Astrocyte (in vitro differentiated cells and primary cell): ENCODE data around the gene ARID5B. TPM values are rescaled to one million over a fixed set of nuclear protein-coding genes. Genes with fewer than 3 reads are reported as not detected.

Experiments used
- DNase-seq: peaks from one replicate; pipeline ENCODE4 v3.0.0-alpha.2; 2010; ENCODE audit warnings: low read depth
- FAIRE-seq: peaks from 2 replicates; lab custom pipeline; 2011; peaks lifted over from hg19 to GRCh38; lab: Jason Lieb, UNC
- H2AFZ ChIP-seq: 2 replicates; pipeline ENCODE4 v1.6.0; 2012; ENCODE audit warnings: low read depth, low read length, inconsistent platforms
- H3K27ac ChIP-seq: 2 replicates; pipeline ENCODE4 v1.5.1; 2011; ENCODE audit warnings: low read depth, low read length, inconsistent platforms
- H3K27me3 ChIP-seq: 2 replicates; pipeline ENCODE4 v1.6.0; 2011; ENCODE audit warnings: low read length, inconsistent platforms; ENCODE audit not compliant: insufficient read depth
- H3K36me3 ChIP-seq: 2 replicates; pipeline ENCODE4 v1.5.1; 2011; ENCODE audit warnings: low read length, inconsistent platforms; ENCODE audit not compliant: insufficient read depth
- H3K4me1 ChIP-seq: 2 replicates; pipeline ENCODE4 v1.5.1; 2011; ENCODE audit warnings: low read length, inconsistent platforms; ENCODE audit not compliant: insufficient read depth
- H3K4me2 ChIP-seq: 2 replicates; pipeline ENCODE4 v1.6.0; 2012; ENCODE audit warnings: low read length, inconsistent platforms
- H3K4me3 ChIP-seq: 2 replicates; pipeline ENCODE4 v1.5.1; 2011; ENCODE audit warnings: low read depth, mild to moderate bottlenecking, low read length, inconsistent platforms; ENCODE audit not compliant: insufficient read depth
- H3K79me2 ChIP-seq: 2 replicates; pipeline ENCODE4 v1.6.0; 2012; ENCODE audit warnings: mild to moderate bottlenecking, low read length, inconsistent platforms; ENCODE audit not compliant: insufficient read depth
- H3K9ac ChIP-seq: 2 replicates; pipeline ENCODE4 v1.6.0; 2012; ENCODE audit warnings: mild to moderate bottlenecking, low read length, inconsistent platforms
- H3K9me3 ChIP-seq: 2 replicates; pipeline ENCODE4 v1.5.1; 2012; ENCODE audit warnings: low read depth, mild to moderate bottlenecking, low read length, inconsistent platforms; ENCODE audit not compliant: insufficient read depth
- H4K20me1 ChIP-seq: 2 replicates; pipeline ENCODE4 v1.6.0; 2012; ENCODE audit warnings: low read length, inconsistent platforms; ENCODE audit not compliant: insufficient read depth
- H3K27ac Mint-ChIP-seq: one replicate; pipeline ENCODE4 v1.8.0; 2021; ENCODE audit warnings: mild to moderate bottlenecking, mixed read lengths; ENCODE audit not compliant: unreplicated experiment
- H3K27me3 Mint-ChIP-seq: one replicate; pipeline ENCODE4 v1.8.0; 2021; ENCODE audit warnings: low read depth, mixed read lengths; ENCODE audit not compliant: unreplicated experiment
- H3K36me3 Mint-ChIP-seq: one replicate; pipeline ENCODE4 v1.8.0; 2021; ENCODE audit warnings: low read depth, mixed read lengths; ENCODE audit not compliant: unreplicated experiment
- H3K4me1 Mint-ChIP-seq: one replicate; pipeline ENCODE4 v1.8.0; 2021; ENCODE audit warnings: low read depth, mixed read lengths; ENCODE audit not compliant: unreplicated experiment
- H3K4me3 Mint-ChIP-seq: one replicate; pipeline ENCODE4 v1.8.0; 2021; ENCODE audit warnings: mild to moderate bottlenecking, moderate library complexity, mixed read lengths; ENCODE audit not compliant: unreplicated experiment
- H3K9me3 Mint-ChIP-seq: one replicate; pipeline ENCODE4 v1.8.0; 2021; ENCODE audit warnings: mild to moderate bottlenecking, mixed read lengths; ENCODE audit not compliant: unreplicated experiment
- EZH2 ChIP-seq: IDR thresholded peaks from 2 replicates; pipeline ENCODE4 v1.6.1; 2012; ENCODE audit warnings: mild to moderate bottlenecking, low read length, inconsistent platforms; ENCODE audit not compliant: insufficient read depth
- total RNA-seq: library from RNA; stranded (reverse); gene quantifications from 2 replicates; pipeline ENCODE4 v1.2.1, GENCODE V29; 2021
- TF ChIP-seq, protein P1 (sequence below): IDR thresholded peaks from 2 replicates; pipeline ENCODE4 v1.5.1; 2011; ENCODE audit warnings: low read depth, mild to moderate bottlenecking, inconsistent platforms, low read length, moderate library complexity; ENCODE audit not compliant: insufficient read depth

Gene ARID5B
- total RNA-seq, 1 donor from 2014 or later: 66.0 TPM

DNA sequence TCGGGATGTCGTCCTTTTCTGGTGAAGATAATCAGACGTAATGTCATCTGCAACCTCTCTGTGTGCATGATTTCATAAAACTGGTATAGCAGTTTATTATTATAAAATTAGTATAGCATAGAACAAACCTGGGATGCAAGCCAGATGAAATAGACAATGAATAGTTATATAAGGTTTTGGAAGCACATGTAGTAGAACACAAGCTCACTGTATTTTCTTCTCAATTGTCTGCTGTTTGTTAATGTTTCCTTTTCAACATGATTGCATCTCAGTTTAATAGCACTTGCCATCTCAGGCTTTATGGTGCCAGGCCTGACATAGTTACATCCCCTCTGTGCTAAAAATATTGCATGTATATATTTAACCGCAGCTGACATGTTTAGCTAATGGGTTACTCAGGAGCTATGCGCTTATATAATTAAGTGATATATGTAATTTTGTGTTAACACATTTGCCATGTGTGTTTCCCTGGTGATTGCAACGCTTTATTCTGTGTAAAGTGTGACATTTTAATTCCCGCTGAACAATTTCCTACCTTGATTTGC, 132.7 kb downstream of the ARID5B start:
- H3K36me3 ChIP-seq: no peaks in the 10 kb centered on the region
- H3K4me2 ChIP-seq: no peak overlapping the region
- Mint-ChIP-seq H3K27ac (no peak overlapping the region), H3K4me3 (no peak overlapping the region), H3K27me3 (no peaks in the 10 kb centered on the region), H3K36me3 (peaks cover 4% of the 10 kb centered on the region), H3K9me3 (no peaks in the 10 kb centered on the region), H3K4me1 (peaks cover 25% of the 10 kb centered on the region)
- TF ChIP-seq, protein P1, sequence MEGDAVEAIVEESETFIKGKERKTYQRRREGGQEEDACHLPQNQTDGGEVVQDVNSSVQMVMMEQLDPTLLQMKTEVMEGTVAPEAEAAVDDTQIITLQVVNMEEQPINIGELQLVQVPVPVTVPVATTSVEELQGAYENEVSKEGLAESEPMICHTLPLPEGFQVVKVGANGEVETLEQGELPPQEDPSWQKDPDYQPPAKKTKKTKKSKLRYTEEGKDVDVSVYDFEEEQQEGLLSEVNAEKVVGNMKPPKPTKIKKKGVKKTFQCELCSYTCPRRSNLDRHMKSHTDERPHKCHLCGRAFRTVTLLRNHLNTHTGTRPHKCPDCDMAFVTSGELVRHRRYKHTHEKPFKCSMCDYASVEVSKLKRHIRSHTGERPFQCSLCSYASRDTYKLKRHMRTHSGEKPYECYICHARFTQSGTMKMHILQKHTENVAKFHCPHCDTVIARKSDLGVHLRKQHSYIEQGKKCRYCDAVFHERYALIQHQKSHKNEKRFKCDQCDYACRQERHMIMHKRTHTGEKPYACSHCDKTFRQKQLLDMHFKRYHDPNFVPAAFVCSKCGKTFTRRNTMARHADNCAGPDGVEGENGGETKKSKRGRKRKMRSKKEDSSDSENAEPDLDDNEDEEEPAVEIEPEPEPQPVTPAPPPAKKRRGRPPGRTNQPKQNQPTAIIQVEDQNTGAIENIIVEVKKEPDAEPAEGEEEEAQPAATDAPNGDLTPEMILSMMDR: no peak
- no peak for TF ChIP-seq EZH2
- H3K9me3 ChIP-seq: no peaks in the 10 kb centered on the region
- no peak for FAIRE-seq
- H3K9ac ChIP-seq: no peak overlapping the region
- DNase-seq: no peak
- H3K27me3 ChIP-seq: no peaks in the 10 kb centered on the region
- peaks cover 31% of the 10 kb centered on the region for H3K4me1 ChIP-seq
- H3K79me2 ChIP-seq: peaks cover 26% of the 10 kb centered on the region
- H3K4me3 ChIP-seq: no peak overlapping the region
- no peak overlapping the region for H2AFZ ChIP-seq
- H3K27ac ChIP-seq: no peak overlapping the region
- H4K20me1 ChIP-seq: no peaks in the 10 kb centered on the region

DNA sequence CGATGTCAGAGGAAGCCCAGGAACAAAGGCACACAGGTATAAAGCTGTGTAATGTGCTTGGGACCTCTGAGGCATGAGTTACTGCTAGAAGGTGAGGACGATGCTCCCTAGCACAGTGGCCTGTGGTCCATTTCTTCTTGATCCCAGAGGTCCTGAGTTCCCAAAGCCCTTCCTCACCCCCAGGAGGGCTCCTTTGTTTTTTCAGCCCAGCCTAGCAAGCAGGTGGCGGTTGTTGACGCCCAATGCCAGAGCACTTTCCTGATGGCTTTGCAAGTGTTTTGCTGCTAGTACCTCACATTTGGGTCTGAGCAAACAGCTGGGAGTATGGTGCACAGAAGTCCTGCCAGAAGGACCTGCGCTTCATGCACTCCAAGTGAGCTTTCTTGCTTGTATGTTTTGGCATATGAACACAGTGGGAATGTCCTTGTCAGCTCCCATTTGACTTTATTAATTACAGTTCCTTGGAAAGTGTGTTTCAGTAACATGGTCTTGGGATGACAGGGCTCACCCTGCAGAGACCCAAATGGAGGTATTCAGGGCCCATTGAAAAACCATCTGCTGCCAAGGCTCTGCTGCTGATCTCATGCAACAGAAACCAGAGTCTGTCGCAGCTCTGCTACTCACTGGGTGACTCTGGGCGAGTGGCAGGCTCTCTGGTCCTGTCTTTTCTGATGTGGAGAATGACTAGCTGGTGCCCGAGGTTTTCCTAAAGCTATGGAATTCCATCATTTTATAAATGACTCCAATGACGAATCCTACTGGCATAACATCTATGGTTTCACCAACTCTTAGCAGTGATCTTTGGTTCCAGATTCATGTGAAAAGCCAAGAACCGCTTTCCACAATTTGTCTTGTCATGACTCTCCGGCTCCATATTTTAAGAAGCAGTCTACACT, 134.9 kb downstream of the ARID5B start:
- TF ChIP-seq, protein P1: no peak
- no peak for TF ChIP-seq EZH2
- no peaks in the 10 kb centered on the region for H4K20me1 ChIP-seq
- H3K4me3 ChIP-seq: no peak overlapping the region
- H2AFZ ChIP-seq: no peak overlapping the region
- no peak for FAIRE-seq
- DNase-seq: peak; percentile 66
- Mint-ChIP-seq H3K36me3 (peaks cover 3% of the 10 kb centered on the region), H3K27ac (peak overlapping the region; percentile 85), H3K4me3 (no peak overlapping the region), H3K27me3 (no peaks in the 10 kb centered on the region), H3K9me3 (no peaks in the 10 kb centered on the region), H3K4me1 (peaks cover 41% of the 10 kb centered on the region)
- peak overlapping the region; percentile 56 for H3K4me2 ChIP-seq
- H3K36me3 ChIP-seq: no peaks in the 10 kb centered on the region
- no peaks in the 10 kb centered on the region for H3K27me3 ChIP-seq
- peaks cover 38% of the 10 kb centered on the region for H3K4me1 ChIP-seq
- H3K9me3 ChIP-seq: no peaks in the 10 kb centered on the region
- H3K9ac ChIP-seq: peak overlapping the region; percentile 49
- peak overlapping the region; percentile 71 for H3K27ac ChIP-seq
- H3K79me2 ChIP-seq: peaks cover 39% of the 10 kb centered on the region
